Measurements from ENCODE around the gene CELSR3.

DNA sequence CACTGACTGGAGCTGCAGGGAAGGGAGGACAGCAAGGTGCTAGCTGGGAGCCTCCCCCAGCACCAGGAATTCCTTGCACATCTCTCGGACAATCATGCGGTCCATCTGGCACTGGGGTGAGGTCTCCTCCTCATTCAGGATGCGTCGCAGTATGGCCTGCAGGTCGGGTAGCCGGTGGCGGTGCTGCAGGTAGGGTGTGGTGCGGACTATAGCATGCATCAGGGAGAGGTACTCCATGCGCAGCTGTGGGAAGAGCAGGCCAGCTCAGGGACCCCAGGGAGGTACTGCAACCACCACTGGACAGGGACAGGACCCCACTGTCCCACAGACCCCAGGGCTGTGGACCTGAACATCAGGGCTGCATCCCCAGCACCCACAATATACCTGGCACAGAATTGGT lies 11.8 kb upstream of the CELSR3 start:
- TF ChIP-seq POLR2A (IDR thresholded peaks at IDR 0.05; ENCODE audit: low read depth, low read length) (no peak), FOS (IDR thresholded peaks at IDR 0.05; ENCODE audit: low read depth, low read length) (no peak), RAD21 (IDR thresholded peaks at IDR 0.05; ENCODE audit: low read length) (no peak)
- TF ChIP-seq, protein P1, sequence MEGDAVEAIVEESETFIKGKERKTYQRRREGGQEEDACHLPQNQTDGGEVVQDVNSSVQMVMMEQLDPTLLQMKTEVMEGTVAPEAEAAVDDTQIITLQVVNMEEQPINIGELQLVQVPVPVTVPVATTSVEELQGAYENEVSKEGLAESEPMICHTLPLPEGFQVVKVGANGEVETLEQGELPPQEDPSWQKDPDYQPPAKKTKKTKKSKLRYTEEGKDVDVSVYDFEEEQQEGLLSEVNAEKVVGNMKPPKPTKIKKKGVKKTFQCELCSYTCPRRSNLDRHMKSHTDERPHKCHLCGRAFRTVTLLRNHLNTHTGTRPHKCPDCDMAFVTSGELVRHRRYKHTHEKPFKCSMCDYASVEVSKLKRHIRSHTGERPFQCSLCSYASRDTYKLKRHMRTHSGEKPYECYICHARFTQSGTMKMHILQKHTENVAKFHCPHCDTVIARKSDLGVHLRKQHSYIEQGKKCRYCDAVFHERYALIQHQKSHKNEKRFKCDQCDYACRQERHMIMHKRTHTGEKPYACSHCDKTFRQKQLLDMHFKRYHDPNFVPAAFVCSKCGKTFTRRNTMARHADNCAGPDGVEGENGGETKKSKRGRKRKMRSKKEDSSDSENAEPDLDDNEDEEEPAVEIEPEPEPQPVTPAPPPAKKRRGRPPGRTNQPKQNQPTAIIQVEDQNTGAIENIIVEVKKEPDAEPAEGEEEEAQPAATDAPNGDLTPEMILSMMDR (conservative IDR thresholded peaks at IDR 0.05; ENCODE audit: low read depth, low read length) = no peak
- TF ChIP-seq, protein P2, sequence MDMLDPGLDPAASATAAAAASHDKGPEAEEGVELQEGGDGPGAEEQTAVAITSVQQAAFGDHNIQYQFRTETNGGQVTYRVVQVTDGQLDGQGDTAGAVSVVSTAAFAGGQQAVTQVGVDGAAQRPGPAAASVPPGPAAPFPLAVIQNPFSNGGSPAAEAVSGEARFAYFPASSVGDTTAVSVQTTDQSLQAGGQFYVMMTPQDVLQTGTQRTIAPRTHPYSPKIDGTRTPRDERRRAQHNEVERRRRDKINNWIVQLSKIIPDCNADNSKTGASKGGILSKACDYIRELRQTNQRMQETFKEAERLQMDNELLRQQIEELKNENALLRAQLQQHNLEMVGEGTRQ (IDR thresholded peaks at IDR 0.05; ENCODE audit: low read depth, low read length) = no peak
